K562 (cell line): ENCODE data around the gene EHD2. TPM values are rescaled to one million over a fixed set of nuclear protein-coding genes. Genes with fewer than 3 reads are reported as not detected.

Experiments
- CREB3L1 ChIP-seq: fragments of 450-650 bp; IDR thresholded peaks from 2 replicates; pipeline ENCODE4 v1.6.1; 2014; ENCODE audit warnings: low read depth, mild to moderate bottlenecking, moderate library complexity, borderline replicate concordance
- EZH2 ChIP-seq: IDR thresholded peaks from 2 replicates; pipeline ENCODE4 v1.6.1; 2012; ENCODE audit warnings: low read depth, mild to moderate bottlenecking, inconsistent platforms, low read length, borderline replicate concordance
- FOXK2 ChIP-seq, 2 experiments: fragments of 450-650 bp; IDR thresholded peaks in 1 of 2; conservative IDR thresholded peaks in 1 of 2; 2 replicates each; pipeline ENCODE4 v1.6.1; 2016; ENCODE audit warnings: low read depth in 2 of 2, mild to moderate bottlenecking in 1 of 2
- KAT7 ChIP-seq: sonication (generic); formaldehyde crosslinking; IDR thresholded peaks from 2 replicates; pipeline ENCODE4 v1.8.0; 2022; ENCODE audit warnings: missing genetic modification reagents, mild to moderate bottlenecking, borderline replicate concordance
- KLF1 ChIP-seq: fragments of 450-650 bp; IDR thresholded peaks from 2 replicates; pipeline ENCODE4 v1.6.1; 2016; ENCODE audit warnings: missing genetic modification characterization, missing compliant biosample characterization
- KLF10 ChIP-seq: fragments of 250-450 bp; sonication (Bioruptor Pico); IDR thresholded peaks from 2 replicates; pipeline ENCODE4 v1.6.1; 2021; ENCODE audit warnings: matching md5 sums
- L3MBTL2 ChIP-seq: fragments of 450-650 bp; IDR thresholded peaks from 2 replicates; pipeline ENCODE4 v1.6.1; 2016; ENCODE audit warnings: mild to moderate bottlenecking, moderate library complexity
- MEF2D ChIP-seq: conservative IDR thresholded peaks from 2 replicates; pipeline ENCODE4 v1.6.1; 2016; ENCODE audit warnings: low read depth, missing genetic modification characterization, missing compliant biosample characterization
- MLLT1 ChIP-seq, 2 experiments: fragments of 450-650 bp; IDR thresholded peaks; 2 replicates each; pipeline ENCODE4 v1.6.1; 2016
- PCBP2 ChIP-seq: fragments of 200-400 bp; formaldehyde crosslinking; IDR thresholded peaks from 2 replicates; pipeline ENCODE4 v1.6.1; 2018; ENCODE audit warnings: low read length, low read depth, mild to moderate bottlenecking, moderate library complexity; ENCODE audit not compliant: poor library complexity, severe bottlenecking
- RBM15 ChIP-seq: fragments of 200-400 bp; formaldehyde crosslinking; IDR thresholded peaks from 2 replicates; pipeline ENCODE4 v1.6.1; 2018; ENCODE audit warnings: mild to moderate bottlenecking, low read length, moderate library complexity; ENCODE audit not compliant: insufficient read depth
- SREBF2 ChIP-seq: sonication (generic); formaldehyde crosslinking; IDR thresholded peaks from 2 replicates; pipeline ENCODE4 v1.4.0; 2020; ENCODE audit warnings: mild to moderate bottlenecking, missing genetic modification reagents
- SRSF3 ChIP-seq: fragments of 200-400 bp; formaldehyde crosslinking; IDR thresholded peaks from 2 replicates; pipeline ENCODE4 v1.6.1; 2016; ENCODE audit warnings: mild to moderate bottlenecking, low read length, moderate library complexity; ENCODE audit not compliant: insufficient read depth
- USF2 ChIP-seq: sonication (generic); formaldehyde crosslinking; IDR thresholded peaks from 2 replicates; pipeline ENCODE4 v1.5.0; 2020; ENCODE audit warnings: missing genetic modification reagents
- ZEB2 ChIP-seq: fragments of 450-650 bp; IDR thresholded peaks from 2 replicates; pipeline ENCODE4 v1.6.1; 2016
- ZNF280A ChIP-seq: fragments of 450-650 bp; IDR thresholded peaks from 2 replicates; pipeline ENCODE4 v1.6.1; 2018; ENCODE audit warnings: mild to moderate bottlenecking, low read depth; ENCODE audit not compliant: partially characterized antibody
- ZNF347 ChIP-seq: fragments of 450-650 bp; formaldehyde crosslinking; IDR thresholded peaks from 2 replicates; pipeline ENCODE4 v1.4.0; 2020; ENCODE audit warnings: low read depth, mild to moderate bottlenecking, moderate library complexity
- ZNF639 ChIP-seq, 2 experiments: fragments of 200-800 bp in 1 of 2; sonication (Bioruptor generic) in 1 of 2; sonication (generic) in 1 of 2; formaldehyde crosslinking in 1 of 2; IDR thresholded peaks in 1 of 2; conservative IDR thresholded peaks in 1 of 2; 2 replicates each; pipeline versions ENCODE4 v1.5.0 to v1.6.1; 2016 to 2020; ENCODE audit warnings: missing compliant biosample characterization in 1 of 2, missing genetic modification characterization in 1 of 2, missing genetic modification reagents in 1 of 2
- ZNF780A ChIP-seq: fragments of 250-450 bp; sonication (Bioruptor Pico); IDR thresholded peaks from 2 replicates; pipeline ENCODE4 v1.5.0; 2021; ENCODE audit warnings: mild to moderate bottlenecking
- ZNF785 ChIP-seq: fragments of 250-450 bp; sonication (Bioruptor Pico); IDR thresholded peaks from 2 replicates; pipeline ENCODE4 v1.4.0; 2020; ENCODE audit warnings: mild to moderate bottlenecking
- polyA plus RNA-seq, 8 experiments: library from polyadenylated mRNA; depleted of rRNA in 4 of 8; stranded (reverse) in 5 of 8; unstranded in 3 of 8; fragments of >200 nt; fragmentation: Nextera tagmentation in 2 of 8; fragmentation: Illumina TruSeq in 1 of 8; extraction: Ambion mirVana in 2 of 8; extraction: Trizol in 1 of 8; gene quantifications; 2 replicates each; pipeline versions ENCODE4 v1.2.1 to v1.2.3, GENCODE V29; 2011 to 2014; ENCODE audit warnings: inconsistent platforms in 1 of 8, missing spikeins in 1 of 8
- total RNA-seq, 7 experiments: library from RNA; depleted of rRNA in 6 of 7; stranded (reverse); fragments of >200 nt in 6 of 7; fragmentation: Illumina TruSeq in 2 of 7; extraction: Trizol in 2 of 7; gene quantifications; 2 replicates each; pipeline versions ENCODE4 v1.2.1 to v1.2.3, GENCODE V29; 2011 to 2021; ENCODE audit warnings: low replicate concordance in 1 of 7

EHD2 gene
- total and polyA plus RNA-seq, 9 of the 15 experiments (the other 6 are each of a cell fraction or from before 2014, with no cell fraction given), result 1.7 to 32.2 (median 3.0) TPM

- no peak for TF ChIP-seq RBM15
- no peak for TF ChIP-seq USF2
- TF ChIP-seq ZNF280A, result no peak
- no peak for TF ChIP-seq SREBF2
- TF ChIP-seq ZNF347 (CRISPR knock-in tag), result no peak
- TF ChIP-seq MEF2D, result no peak
- peak; percentile 50; the same call in 1 of the 2 replicates for TF ChIP-seq ZEB2
- TF ChIP-seq MLLT1 (IDR thresholded peaks at IDR 0.05), result no peak
- TF ChIP-seq PCBP2, result no peak
- TF ChIP-seq ZNF780A (CRISPR knock-in tag), result no peak
- TF ChIP-seq KLF10, result no peak
- no peak for TF ChIP-seq KAT7 (CRISPR knock-in tag)
- TF ChIP-seq KLF1 (tag), result no peak
- TF ChIP-seq FOXK2 (conservative IDR thresholded peaks at IDR 0.05 in 1 of 2, IDR thresholded peaks at IDR 0.05 in 1 of 2; ENCODE audit: low read depth in 2 of 2), result no peak
- no peak for TF ChIP-seq ZNF639 (CRISPR knock-in tag; conservative IDR thresholded peaks at IDR 0.05 in 1 of 2, IDR thresholded peaks at IDR 0.05 in 1 of 2)
- TF ChIP-seq ZNF785 (CRISPR knock-in tag), result no peak
- no peak for TF ChIP-seq L3MBTL2
- TF ChIP-seq SRSF3, result no peak
- TF ChIP-seq EZH2, result no peak
- no peak for TF ChIP-seq CREB3L1
These were observed 5.9 kb upstream of the EHD2 start (continued) for GRCh38 chr19:47707135-47707925.
